PFSK-1 (cell line): ENCODE data around the gene MKI67.

Experiments
- FOXP2 ChIP-seq: optimal IDR thresholded peaks from 2 replicates; pipeline ENCODE3; 2011; ENCODE audit warnings: borderline replicate concordance, control low read depth, inconsistent platforms; ENCODE audit not compliant: insufficient read depth; ENCODE audit errors: extremely low read length, extremely low read depth
- POLR2AphosphoS5 ChIP-seq: IDR thresholded peaks from 2 replicates; pipeline ENCODE4 v1.6.1; 2012; ENCODE audit warnings: low read depth, mild to moderate bottlenecking, control low read depth, low read length, moderate library complexity
- REST ChIP-seq, 2 experiments: IDR thresholded peaks; 2 replicates each; pipeline versions ENCODE4 v1.6.1 to v1.8.0; 2011 to 2012; ENCODE audit warnings: low read depth in 2 of 2, low read length in 2 of 2, control low read depth in 1 of 2, inconsistent platforms in 1 of 2, mild to moderate bottlenecking in 1 of 2, moderate library complexity in 1 of 2; ENCODE audit not compliant: insufficient read depth in 1 of 2
- SIN3A ChIP-seq: IDR thresholded peaks from 2 replicates; pipeline ENCODE4 v1.6.1; 2012; ENCODE audit warnings: mild to moderate bottlenecking, low read length, moderate library complexity, borderline replicate concordance; ENCODE audit not compliant: insufficient read depth
- TAF1 ChIP-seq: IDR thresholded peaks from 2 replicates; pipeline ENCODE4 v1.6.1; 2012; ENCODE audit warnings: low read length, control low read depth, borderline replicate concordance; ENCODE audit not compliant: insufficient read depth

- TF ChIP-seq POLR2AphosphoS5 (no peak), REST (IDR thresholded peaks at IDR 0.05; ENCODE audit: insufficient read depth in 1 of 2, low read depth in 2 of 2, low read length in 2 of 2) (no peak), TAF1 (no peak), FOXP2 (no peak), SIN3A (no peak)
These were observed 66.8 kb downstream of the MKI67 start for GRCh38 chr10:128059266-128059981.
